ENCODE measurements around the gene FNBP1. TPM values are rescaled to one million over a fixed set of nuclear protein-coding genes. Genes with fewer than 3 reads are reported as not detected.
A peak's percentile ranks its signal among the peaks of the same experiment; 100 is the strongest.

Gene FNBP1
- total RNA-seq, 3 donors from 2014 or later, result 156 to 174 (median 163) TPM

GRCh38 chr9:129889122-129889940 is 153.7 kb downstream of the FNBP1 start:
- Mint-ChIP-seq H3K9me3 (no peaks in the 10 kb centered on the region), H3K27me3 (ENCODE audit: low read depth) (no peaks in the 10 kb centered on the region), H3K4me3 (peak overlapping the region; percentile 81), H3K36me3 (ENCODE audit: insufficient read depth) (peaks cover 22% of the 10 kb centered on the region), H3K4me1 (ENCODE audit: low read depth) (peaks cover 88% of the 10 kb centered on the region)
- ATAC-seq (no peak), DNase-seq (no peak)

GRCh38 chr9:129888293-129889121 is 154.5 kb downstream of the FNBP1 start:
- peak; percentile 58 to 59 for ATAC-seq
- H3K36me3 Mint-ChIP-seq (ENCODE audit: insufficient read depth), result peaks cover 16% of the 10 kb centered on the region
- peaks cover 90% of the 10 kb centered on the region for H3K4me1 Mint-ChIP-seq (ENCODE audit: low read depth)
- DNase-seq, result peak; percentile 84
- H3K4me3 Mint-ChIP-seq, result peak overlapping the region; percentile 81
- no peaks in the 10 kb centered on the region for H3K27me3 Mint-ChIP-seq (ENCODE audit: low read depth)
- no peaks in the 10 kb centered on the region for H3K9me3 Mint-ChIP-seq

- peak; percentile 17 to 21 for ATAC-seq
- Mint-ChIP-seq H3K36me3 (ENCODE audit: insufficient read depth) (peaks cover 12% of the 10 kb centered on the region), H3K27me3 (ENCODE audit: low read depth) (no peaks in the 10 kb centered on the region)
These were observed 155.4 kb downstream of the FNBP1 start for GRCh38 chr9:129887334-129888292.

GRCh38 chr9:129886226-129887174 is 156.5 kb downstream of the FNBP1 start:
- ATAC-seq, result no peak
- no peaks in the 10 kb centered on the region for H3K27me3 Mint-ChIP-seq (ENCODE audit: low read depth)
- peaks cover 73% of the 10 kb centered on the region for H3K4me1 Mint-ChIP-seq (ENCODE audit: low read depth)
- no peaks in the 10 kb centered on the region for H3K9me3 Mint-ChIP-seq
- peaks cover 12% of the 10 kb centered on the region for H3K36me3 Mint-ChIP-seq (ENCODE audit: insufficient read depth)
- H3K4me3 Mint-ChIP-seq, result peak overlapping the region; percentile 81
- DNase-seq, result peak; percentile 50

More at GRCh38 chr9:129887334-129888292, 155.4 kb downstream of the FNBP1 start:
- Mint-ChIP-seq H3K4me1 (ENCODE audit: low read depth) (peaks cover 84% of the 10 kb centered on the region), H3K4me3 (peak overlapping the region; percentile 81), H3K9me3 (no peaks in the 10 kb centered on the region)
- peak; percentile 70 for DNase-seq

GRCh38 chr9:129885670-129886106 is 157.3 kb downstream of the FNBP1 start:
- Mint-ChIP-seq H3K36me3 (ENCODE audit: insufficient read depth) (peaks cover 11% of the 10 kb centered on the region), H3K4me1 (ENCODE audit: low read depth) (peaks cover 66% of the 10 kb centered on the region), H3K9me3 (no peaks in the 10 kb centered on the region), H3K4me3 (peak overlapping the region; percentile 81), H3K27me3 (ENCODE audit: low read depth) (no peaks in the 10 kb centered on the region)
- peak; percentile 91 for DNase-seq
- peak; percentile 36 for ATAC-seq

GRCh38 chr9:129885018-129885669 is 157.8 kb downstream of the FNBP1 start:
- DNase-seq (no peak), ATAC-seq (peak in 1 of 2 donors; percentile 3)
- H3K4me1 Mint-ChIP-seq (ENCODE audit: low read depth), result peaks cover 62% of the 10 kb centered on the region
- H3K36me3 Mint-ChIP-seq (ENCODE audit: insufficient read depth), result peaks cover 11% of the 10 kb centered on the region
- peak overlapping the region; percentile 81 for H3K4me3 Mint-ChIP-seq
- H3K27me3 Mint-ChIP-seq (ENCODE audit: low read depth), result no peaks in the 10 kb centered on the region
- H3K9me3 Mint-ChIP-seq, result no peaks in the 10 kb centered on the region

- peak overlapping the region; percentile 81 for H3K4me3 Mint-ChIP-seq
- peaks cover 55% of the 10 kb centered on the region for H3K4me1 Mint-ChIP-seq (ENCODE audit: low read depth)
- DNase-seq (peak; percentile 94), ATAC-seq (peak; percentile 58 to 63)
- H3K27me3 Mint-ChIP-seq (ENCODE audit: low read depth), result no peaks in the 10 kb centered on the region
- H3K36me3 Mint-ChIP-seq (ENCODE audit: insufficient read depth), result peaks cover 4% of the 10 kb centered on the region
- H3K9me3 Mint-ChIP-seq, result no peaks in the 10 kb centered on the region
These were observed 158.6 kb downstream of the FNBP1 start for GRCh38 chr9:129884220-129885017.

- DNase-seq (no peak), ATAC-seq (no peak)
- peaks cover 7% of the 10 kb centered on the region for H3K36me3 Mint-ChIP-seq (ENCODE audit: insufficient read depth)
- no peaks in the 10 kb centered on the region for H3K9me3 Mint-ChIP-seq
- no peak overlapping the region for H3K4me3 Mint-ChIP-seq
- H3K4me1 Mint-ChIP-seq (ENCODE audit: low read depth), result peaks cover 32% of the 10 kb centered on the region
- H3K27me3 Mint-ChIP-seq (ENCODE audit: low read depth), result no peaks in the 10 kb centered on the region
These were observed 161.3 kb downstream of the FNBP1 start for GRCh38 chr9:129881547-129882324.

- DNase-seq (no peak), ATAC-seq (no peak)
- H3K36me3 Mint-ChIP-seq (ENCODE audit: insufficient read depth), result peaks cover 7% of the 10 kb centered on the region
- peaks cover 27% of the 10 kb centered on the region for H3K4me1 Mint-ChIP-seq (ENCODE audit: low read depth)
- no peaks in the 10 kb centered on the region for H3K27me3 Mint-ChIP-seq (ENCODE audit: low read depth)
- no peak overlapping the region for H3K4me3 Mint-ChIP-seq
- H3K9me3 Mint-ChIP-seq, result no peaks in the 10 kb centered on the region
These were observed 162.1 kb downstream of the FNBP1 start for GRCh38 chr9:129880654-129881546.

- ATAC-seq, result no peak
These were observed 162.9 kb downstream of the FNBP1 start for GRCh38 chr9:129879991-129880653.

More at GRCh38 chr9:129879991-129880653, 162.9 kb downstream of the FNBP1 start:
- peaks cover 20% of the 10 kb centered on the region for H3K4me1 Mint-ChIP-seq (ENCODE audit: low read depth)
- no peak for DNase-seq
- no peaks in the 10 kb centered on the region for H3K9me3 Mint-ChIP-seq
- no peak overlapping the region for H3K4me3 Mint-ChIP-seq
- H3K36me3 Mint-ChIP-seq (ENCODE audit: insufficient read depth), result peaks cover 7% of the 10 kb centered on the region
- H3K27me3 Mint-ChIP-seq (ENCODE audit: low read depth), result no peaks in the 10 kb centered on the region
